ENCODE results near the gene BTG1.

GRCh38 chr12:92146497-92147224 lies 1.0 kb upstream of the BTG1 start:
- TF ChIP-seq CTCF (IDR thresholded peaks at IDR 0.05 in 8 of 11, conservative IDR thresholded peaks at IDR 0.05 in 3 of 11) (no peak), POLR2A (IDR thresholded peaks at IDR 0.05) (no peak)
